ENCODE results near the gene CCDC69.
"Not testable (repeated sequence)": the region's sequence is repeated elsewhere in the genome, so short reads cannot be mapped to it uniquely, and the experiment has no call there.

CCDC69 gene, protein sequence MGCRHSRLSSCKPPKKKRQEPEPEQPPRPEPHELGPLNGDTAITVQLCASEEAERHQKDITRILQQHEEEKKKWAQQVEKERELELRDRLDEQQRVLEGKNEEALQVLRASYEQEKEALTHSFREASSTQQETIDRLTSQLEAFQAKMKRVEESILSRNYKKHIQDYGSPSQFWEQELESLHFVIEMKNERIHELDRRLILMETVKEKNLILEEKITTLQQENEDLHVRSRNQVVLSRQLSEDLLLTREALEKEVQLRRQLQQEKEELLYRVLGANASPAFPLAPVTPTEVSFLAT

DNA sequence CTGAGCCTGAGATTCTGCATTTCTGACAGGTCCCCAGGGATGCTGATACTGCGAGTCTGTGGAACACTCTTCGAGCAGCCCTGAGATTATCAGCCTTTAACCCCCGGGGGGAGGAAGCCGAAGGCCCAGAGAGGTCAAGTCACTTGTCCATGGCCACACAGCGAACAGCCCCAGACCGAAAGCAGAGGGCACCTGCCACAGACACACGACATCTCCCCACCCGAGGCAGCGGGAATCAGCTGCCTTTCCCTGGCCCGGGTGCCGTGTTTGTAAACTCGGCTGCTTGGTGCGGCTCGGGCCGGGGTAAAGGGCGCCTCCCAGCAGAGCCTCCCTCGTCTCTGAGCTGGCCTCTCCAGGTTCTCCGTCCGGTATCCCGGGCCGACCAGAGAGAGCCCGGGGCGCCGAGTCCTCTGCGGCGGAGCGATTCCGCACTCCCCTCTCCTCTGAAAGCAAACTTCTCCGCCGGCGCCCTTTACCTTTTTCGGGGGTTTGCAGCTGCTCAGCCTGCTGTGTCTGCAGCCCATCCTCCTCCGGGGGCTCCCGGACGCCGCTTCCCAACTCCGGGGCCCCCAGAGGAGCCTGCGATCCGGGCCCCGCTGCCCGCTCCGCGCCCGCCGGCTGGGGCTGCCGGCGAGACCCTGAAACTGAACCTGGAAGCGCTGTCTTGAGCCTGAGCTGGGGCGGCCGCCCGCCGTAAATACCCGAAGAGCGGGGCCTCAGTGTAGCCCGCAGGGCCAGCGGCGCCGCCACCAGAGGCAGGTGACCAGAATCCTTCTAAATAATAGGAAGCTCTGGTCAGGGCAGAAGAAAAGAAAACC, at the start of gene CCDC69:
TSS of gene CCDC69 (minus strand) at position 646 of the 818 bp plus-strand sequence. CDS start at position 524, 122 bp downstream.
- DNase-seq: peak; percentile 71

DNA sequence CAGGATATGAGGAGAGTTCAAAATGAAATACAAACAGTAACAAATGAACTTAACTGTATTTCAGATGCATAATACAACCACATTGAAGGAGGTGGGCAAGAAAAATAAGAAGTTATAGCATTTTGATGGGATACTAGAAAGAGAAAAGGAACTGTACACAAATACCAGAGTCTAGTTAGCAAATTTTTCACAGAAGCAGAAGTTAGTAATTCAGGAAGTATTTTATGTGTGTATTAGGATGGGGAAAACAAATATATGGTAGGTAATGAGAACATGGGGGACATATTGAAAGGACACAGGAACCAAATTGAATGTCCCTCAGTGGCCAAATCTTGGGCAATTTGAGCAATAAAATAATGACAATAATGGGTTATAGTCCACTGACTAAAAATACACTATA, 47.4 kb upstream of the CCDC69 start:
- no peak for DNase-seq

DNA sequence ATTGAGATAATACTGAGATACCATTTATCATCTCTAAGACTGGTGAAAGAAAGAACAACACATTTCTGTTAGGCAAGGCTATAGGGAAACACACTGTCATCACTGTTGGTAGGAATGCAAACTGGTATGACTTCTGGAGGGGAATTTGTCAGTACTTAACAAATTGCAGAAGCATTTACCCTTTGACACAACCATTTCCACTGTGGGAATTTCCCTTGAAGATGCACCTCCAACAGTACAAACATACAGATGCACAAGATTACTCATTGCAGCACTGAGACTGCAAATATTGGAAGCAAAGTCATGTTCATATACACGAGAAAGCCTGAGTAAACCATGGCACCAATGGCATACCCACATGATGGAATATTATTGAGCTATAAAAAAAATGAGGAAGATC, 46.7 kb upstream of the CCDC69 start:
- no peak for DNase-seq

DNA sequence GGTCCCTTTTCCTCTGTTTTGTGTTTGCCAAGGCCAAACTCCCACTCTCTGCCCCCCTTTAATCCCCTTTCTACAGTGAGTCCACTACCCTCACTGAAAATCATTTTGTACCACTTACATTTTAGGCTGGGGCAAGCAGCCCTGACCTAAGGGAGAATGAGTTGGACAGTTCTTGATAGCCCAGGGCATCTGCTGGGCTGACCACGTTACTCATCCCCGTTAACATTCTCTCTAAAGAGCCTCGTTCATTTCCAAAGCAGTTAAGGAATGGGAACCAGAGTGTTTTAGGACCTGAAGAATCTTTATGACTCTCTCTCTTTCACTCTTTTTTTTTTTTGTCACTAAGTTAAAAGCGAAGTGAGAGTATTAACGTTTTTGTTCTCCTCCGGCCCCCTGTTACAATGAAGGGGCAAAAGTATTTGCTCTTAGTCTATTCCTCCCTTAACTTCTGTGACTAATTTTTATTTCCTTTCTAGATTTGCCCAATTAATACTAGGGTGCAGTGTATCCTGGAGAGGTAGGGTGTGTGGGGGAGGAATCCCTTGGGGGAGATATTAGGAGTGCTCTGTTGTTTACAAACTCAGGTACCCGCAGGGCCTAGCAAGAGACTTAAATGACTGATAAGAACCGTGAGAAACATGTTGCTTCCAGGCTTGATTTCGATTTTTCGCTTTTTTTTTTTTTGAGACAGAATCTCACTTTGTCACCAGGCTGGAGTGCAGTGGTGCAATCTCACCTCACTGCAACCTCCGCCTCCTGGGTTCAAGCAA, 43.8 kb upstream of the CCDC69 start:
- no peak for DNase-seq

DNA sequence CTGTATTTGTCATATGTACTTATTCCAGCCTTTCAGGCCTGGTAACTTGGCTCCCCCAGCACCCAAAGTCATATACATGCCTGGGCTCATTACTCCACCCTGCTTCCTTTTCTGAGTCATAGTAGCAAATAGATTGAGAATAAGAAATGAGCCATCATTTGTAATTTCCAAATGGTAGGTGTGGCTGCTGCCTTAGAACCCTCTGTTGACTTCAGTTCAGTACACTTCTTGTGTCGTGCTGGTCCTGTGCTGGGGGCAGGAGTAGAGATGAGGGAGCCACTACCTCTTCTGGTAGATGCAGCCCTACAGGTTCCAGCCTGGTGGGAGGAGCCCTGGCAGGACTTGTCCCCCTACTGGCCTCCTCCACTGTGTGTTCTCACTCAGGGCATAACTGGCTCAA, 40.2 kb upstream of the CCDC69 start:
- DNase-seq: peak; percentile 43

DNA sequence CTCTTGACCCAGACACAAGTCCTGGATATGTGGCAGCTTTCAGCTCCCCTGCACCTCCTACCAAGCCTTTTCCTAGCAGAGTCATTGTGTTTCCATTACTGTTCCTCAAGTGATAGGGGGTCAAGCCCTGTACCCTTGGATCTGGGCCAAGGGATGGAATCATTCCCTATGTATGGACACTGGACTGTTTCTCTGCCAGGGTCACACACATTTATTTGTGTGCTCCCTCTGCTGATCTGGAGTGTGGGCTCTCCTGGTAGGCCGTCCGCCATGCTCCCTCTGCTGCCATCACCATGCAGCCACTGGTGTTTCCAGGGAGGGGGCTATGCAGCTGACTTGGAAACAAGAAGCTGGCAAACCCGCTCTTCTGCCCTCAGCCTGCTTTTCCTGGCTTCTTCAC, 38.6 kb upstream of the CCDC69 start:
- no peak for DNase-seq

DNA sequence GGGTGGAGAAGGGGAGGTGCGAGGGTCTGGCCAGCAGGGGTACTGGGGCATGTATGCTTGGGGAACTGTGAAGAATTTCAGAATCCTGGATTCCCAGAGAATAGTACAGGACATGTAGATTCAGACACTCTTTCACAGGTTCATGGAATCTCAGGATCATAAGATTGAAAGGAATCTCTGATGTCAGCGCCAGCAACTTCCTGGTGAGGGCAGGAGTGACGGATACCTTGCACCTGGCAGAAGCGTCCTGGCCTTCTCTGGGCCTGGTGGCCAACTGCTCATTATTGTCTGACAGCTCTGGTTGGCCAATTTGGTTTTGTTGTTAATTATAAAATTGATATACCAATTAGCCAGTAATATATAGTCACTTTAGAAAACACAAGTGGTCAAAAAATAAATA, 36.0 kb upstream of the CCDC69 start:
- no peak for DNase-seq

DNA sequence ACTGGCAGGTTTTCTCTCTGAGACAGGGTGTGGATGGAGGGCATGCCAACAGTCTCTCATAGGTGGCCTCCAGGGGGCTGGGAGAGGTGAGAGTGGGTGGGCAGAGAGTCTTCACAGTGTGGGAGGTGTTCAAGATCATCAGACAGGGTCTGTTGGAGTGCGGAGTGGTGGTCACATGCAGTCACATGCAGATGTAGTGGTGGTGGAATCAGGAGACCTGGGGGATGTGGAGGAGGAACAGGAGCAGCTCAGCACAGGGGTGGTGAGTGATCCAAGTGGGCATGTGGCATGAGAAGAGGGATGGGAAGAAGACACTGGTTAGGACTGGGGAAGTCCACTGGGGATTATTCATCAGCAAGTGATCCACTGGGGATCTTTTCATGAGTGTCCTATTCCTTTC, 34.9 kb upstream of the CCDC69 start:
- DNase-seq: no peak

DNA sequence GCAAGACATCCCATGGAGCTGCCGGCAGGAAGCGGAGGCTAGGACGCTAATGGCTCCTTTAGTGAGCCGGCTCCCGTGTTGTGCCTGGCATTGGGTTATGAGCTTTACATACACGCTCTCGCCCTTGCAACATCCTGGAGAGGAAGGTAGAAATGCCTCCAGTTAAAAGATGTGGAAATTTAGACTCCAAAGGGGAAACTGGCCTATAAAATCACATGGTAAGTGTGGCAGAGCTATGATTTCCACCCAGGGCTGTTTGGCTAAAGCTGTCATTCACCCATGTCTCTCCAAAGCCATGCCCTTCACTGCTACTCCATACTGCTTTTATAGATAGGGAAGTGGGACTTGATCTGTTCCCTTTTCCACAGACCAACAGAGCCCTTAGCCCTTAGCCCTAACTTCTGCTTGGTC, 34.3 kb upstream of the CCDC69 start:
- DNase-seq: no peak

DNA sequence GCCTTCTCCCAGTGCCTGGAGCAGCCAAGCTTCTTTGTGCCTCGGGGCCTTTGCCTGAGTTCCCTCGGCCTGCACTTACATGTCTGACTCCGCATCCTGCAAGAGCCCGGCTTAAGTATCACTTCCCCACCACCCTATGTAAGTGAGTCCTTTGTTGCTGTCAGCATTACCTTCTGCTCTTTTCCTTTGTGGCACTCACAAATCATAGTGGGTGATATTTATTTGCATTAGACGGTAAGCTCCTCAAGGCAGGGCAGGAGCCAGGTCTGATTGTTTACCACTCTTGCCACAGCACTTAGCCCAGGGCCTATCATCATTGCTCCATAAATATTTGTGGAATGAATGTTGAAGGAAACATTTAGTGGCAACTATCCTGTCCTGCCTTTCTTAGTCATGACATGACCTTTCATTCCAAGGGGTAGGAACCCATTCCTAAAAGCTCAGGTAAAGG, 33.9 kb upstream of the CCDC69 start:
- DNase-seq: no peak

DNA sequence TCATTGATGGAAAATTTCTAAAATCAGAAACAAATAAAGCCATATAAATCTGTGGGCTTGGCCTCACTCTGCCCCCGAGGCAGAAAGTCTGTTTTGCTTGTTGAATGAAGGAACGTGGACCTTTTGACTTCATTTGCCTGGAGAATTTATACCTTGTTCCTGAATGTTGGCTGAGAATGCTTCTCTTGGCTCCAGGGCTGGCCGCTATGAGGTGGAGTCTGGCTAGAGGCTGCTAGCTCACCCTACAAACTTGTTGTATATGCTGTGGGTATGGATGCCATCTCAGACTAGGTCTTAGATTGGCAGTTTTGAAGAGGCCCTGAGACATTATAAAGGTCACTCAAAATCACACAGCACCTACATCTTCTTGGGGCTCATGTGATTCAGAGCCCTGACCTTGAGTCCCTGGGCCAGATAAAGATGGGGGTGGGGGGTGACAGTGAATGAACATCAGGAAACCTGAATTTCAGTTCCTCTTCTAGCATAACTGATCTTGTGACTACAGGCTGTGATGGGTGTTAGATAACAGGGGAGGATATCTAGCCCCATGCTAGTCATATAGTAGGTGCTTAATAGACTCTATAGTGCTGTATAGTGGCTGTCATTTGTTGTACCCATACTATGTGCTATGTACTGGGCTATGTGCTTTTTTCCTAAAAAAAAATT, 31.9 kb upstream of the CCDC69 start:
- no peak for DNase-seq

DNA sequence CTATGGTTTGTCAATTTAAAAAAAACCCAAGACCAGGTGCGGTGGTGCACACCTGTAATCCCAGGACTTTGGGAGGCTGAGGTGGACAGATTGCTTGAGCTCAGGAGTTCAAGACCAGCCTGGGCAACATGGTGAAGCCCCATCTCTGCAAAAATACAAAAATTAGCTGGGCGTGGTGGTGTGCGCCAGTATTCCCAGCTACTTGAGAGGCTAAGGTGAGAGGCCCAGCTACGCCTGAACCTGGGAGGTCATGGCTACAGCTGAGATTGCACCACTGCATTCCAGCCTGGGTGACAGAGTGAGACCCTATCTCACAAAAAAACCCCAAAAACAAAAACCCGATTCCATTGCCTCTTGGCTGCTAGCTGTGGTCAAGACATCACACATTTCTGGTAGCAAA, 31.1 kb upstream of the CCDC69 start:
- not testable (repeated sequence) for DNase-seq

DNA sequence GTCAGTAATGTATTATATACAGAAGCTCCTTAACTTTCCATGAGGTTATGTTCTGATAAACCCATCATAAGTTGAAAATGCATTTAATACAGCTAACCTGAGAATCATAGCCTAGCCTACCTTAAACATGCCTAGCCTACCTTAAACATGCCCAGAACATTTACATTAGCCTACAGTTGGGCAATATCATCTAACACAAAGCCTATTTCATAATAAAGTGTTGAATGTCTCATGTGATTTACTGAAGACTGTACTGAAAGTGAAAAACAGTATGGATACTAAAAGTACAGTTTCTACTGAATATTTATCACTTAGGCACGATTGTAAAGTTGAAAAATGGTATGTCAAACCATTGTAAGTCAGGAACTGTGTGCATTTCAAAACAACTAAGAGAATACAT, 30.7 kb upstream of the CCDC69 start:
- no peak for DNase-seq

DNA sequence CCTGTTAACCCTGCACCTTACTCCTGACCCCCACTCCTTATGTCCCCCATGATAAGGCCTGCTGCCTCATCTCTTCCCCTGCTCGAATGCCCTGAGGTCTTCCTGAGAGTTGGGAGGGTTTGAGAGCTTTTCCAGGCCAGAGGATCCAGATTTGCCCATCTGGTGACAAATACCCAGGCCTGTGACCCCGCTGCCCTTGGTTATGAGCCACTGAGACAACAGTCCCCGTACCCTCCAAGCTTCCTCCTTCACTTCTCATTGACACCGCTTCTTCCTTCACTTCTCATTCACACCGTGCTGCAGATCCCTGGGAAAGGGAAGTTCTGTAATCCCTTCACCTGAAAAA, 29.7 kb upstream of the CCDC69 start:
- DNase-seq: no peak

DNA sequence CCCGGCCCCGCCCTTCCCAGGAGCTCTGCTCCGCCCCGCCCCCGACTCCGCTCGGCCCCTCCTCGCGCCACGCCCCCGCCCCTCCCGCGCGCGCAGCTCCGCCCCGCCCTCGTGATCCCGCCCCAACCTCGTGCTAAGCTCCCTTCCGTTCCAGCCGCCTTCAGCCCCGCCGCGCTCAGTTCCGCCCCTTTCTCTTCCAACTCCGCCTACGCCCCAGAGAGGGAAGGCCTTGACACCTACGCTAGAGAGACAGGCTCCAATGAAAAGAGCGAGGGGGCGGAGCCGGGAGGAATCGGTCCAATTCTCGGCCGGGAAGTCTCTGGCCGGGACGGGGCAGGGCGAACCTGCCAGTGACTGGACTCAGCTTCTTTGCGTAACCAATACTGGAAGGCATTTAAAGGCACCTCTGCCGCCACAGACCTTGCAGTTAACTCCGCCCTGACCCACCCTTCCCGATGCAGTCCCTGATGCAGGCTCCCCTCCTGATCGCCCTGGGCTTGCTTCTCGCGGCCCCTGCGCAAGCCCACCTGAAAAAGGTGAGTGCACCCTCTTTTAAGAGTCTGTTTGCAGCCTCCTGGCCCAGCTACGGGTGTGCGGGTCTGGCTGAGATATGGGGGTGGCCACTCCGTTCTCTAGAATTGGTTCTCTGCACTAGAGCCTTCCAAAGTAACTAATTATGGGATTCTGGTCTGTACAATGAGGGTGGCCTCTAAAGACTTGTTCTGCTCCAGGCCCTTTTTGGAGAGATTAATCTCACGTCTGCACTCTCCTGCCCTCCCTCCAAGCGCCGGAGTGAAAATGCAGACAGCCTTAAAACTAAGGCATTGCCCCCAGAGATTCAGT, 29.1 kb upstream of the CCDC69 start, which contains the start of gene GM2A:
TSS of gene GM2A (plus strand) at position 424 of the 843 bp plus-strand sequence. CDS start at position 456, 32 bp downstream.
- DNase-seq: peak; percentile 99

DNA sequence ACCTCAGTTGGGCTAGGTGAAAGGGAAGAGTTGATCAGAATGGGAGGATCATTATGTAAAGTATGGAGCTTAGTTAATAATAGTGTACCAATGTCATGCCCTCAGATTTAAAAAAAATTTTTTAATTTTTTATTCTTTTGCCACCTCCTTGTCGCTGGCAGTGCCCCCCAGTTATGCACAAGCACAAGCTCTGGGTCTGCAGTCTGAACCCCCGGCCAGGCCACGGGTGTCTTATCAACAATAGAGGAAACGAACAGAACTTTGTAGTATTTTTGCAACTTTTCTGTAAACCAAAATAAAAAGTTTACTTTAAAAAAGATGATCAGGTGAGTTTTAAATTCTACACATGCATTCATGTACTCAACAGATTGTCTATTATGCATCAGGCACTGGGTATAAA, 27.7 kb upstream of the CCDC69 start:
- DNase-seq: no peak

DNA sequence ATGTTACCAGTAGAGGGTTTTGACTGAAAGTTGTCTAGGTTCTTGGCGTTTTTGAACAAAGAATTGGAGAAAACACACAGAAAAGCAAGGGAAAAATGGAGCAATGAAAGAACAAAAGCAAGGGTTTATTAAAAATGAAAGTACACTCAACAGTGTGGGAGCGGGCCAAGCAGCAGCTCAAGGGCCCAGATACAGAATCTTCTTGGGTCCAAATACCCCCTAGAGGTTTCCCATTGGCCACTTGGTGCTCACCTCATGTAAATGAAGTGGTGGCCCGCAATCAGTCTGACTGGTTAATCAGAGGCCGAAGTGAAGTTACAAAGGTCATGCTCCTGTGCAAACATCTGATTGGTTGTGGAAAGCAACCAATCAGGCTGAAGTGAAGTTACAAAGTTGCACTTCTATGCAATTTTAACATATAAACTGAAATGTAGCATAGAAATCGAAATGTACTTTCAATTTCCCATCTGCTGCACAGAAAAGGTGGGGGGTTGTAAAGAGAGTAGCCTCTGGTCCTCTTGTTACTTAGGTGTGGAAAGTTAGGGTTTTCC, 27.2 kb upstream of the CCDC69 start:
- peak; percentile 54 for DNase-seq

DNA sequence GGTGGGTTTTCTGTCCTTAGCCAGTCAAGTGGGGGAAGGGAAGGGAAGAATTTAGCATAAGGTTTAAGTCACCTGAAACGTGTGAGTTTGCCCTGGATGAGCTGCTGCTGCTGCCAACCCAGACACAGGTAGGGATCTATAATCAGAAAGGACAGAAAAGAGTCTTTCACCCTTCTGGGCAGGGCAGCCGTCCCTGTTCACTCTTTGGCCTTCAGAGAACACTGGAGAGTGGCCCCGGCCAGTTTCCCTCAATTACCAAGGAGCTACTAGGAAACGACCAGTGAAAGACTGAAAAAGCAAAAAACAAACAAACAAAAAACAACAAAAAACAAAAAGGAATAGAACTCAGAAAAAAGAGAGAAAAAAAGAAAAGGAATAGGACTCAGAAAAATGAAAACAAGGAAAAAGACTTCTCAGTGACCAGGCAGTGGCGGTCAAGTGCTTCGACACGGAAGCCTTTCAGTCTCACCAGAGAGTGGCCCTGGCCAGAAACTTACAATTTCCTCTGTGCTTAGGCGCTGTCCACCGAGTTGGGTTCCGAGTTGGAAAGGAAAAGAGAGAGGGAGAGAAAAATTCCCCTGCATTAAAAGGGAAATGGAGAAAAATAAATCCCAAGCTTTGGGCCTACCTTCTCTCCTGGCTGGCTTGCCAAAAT, 26.6 kb upstream of the CCDC69 start:
- no peak for DNase-seq

DNA sequence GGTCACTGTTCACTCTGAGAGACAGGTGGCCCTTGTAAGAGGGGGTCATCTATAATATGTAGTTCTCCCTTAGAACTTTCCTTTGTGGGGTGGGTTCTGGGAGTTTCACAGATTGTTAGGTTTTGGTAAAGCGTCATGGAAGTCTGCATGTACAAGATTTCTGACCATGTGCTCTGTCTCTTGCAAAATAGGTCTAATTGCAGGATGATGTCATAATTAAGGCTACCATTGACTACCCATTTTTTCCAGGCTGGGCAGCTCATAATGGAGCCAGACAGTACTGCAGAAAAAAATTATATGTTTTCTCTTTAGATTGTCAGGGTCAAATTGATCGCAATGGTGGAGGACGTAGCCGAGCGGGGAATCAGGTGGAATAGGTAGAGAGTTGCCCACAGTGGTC, 25.4 kb upstream of the CCDC69 start:
- DNase-seq: no peak

DNA sequence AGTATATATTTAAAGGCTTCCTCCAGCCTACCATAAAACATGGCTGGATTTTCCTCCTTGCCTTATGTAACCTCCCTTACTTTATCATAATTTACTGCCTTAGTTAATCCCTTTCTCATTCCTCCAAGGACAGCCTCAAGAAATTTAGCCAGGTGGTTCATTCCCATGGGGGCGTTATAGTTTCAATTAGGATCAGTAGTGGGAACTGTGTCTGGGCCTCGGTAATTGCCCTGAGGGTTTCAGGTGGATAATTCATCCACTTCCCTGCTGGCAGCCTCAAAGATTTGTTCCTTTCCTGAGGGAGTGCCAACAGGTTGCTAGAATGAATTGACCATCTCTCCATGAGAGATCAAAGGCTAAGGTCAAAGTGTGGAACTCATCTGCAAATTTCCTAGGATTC, 24.8 kb upstream of the CCDC69 start:
- no peak for DNase-seq

DNA sequence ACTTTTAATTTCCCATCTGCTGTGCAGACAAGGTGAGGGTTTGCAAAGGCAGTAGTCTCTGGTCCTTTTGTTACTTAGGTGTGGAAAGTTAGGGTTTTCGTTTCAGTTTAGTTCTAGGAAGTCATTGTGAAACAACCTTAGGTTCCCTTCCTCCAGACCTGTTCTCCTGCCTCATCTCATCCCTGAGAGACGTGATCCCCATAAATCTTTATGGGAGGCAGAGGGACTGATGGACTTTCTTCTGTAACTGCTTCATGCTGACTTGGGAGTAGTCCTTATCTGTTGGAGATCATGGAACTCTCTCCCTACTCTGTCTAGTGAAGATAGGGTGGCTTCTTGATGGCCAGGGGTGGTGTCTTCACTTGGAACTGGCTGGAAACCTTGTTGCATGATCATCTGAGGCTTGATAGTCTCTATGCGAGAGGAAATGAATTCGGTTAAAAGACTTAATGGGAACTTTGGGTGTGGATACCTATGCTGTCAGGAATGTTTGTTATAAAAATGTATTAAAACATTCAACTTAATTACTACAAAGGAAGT, 21.9 kb upstream of the CCDC69 start:
- no peak for DNase-seq

Data from activated CD4-positive, alpha-beta T cell treated with anti-CD3 and anti-CD28 coated beads for 48 hours (primary cell).